GM21367 (cell line): ENCODE data around the gene HOXD9.

Experiments used
- ATAC-seq: cut with Tn5 transposase; IDR thresholded peaks from one replicate; pipeline ENCODE4 v1.9.1; 2021; ENCODE audit not compliant: unreplicated experiment

HOXD9 gene

GRCh38 chr2:176122683-176123410, at the start of gene HOXD9:
Gene HOXD9 (plus strand): TSS chr2:176122719. CDS start chr2:176122769, 50 bp downstream.
- no peak for ATAC-seq

- ATAC-seq, result no peak
Observed at GRCh38 chr2:176072951-176073904, 49.3 kb upstream of the HOXD9 start.

- no peak for ATAC-seq
Observed at GRCh38 chr2:176074919-176075425, 47.5 kb upstream of the HOXD9 start.

GRCh38 chr2:176075481-176075880, 47.0 kb upstream of the HOXD9 start:
- ATAC-seq, result no peak

GRCh38 chr2:176076063-176076462, 46.5 kb upstream of the HOXD9 start:
- no peak for ATAC-seq

GRCh38 chr2:176076796-176077195, 45.7 kb upstream of the HOXD9 start:
- no peak for ATAC-seq

- no peak for ATAC-seq
Observed at GRCh38 chr2:176078541-176079284, 43.8 kb upstream of the HOXD9 start.

- no peak for ATAC-seq
Observed at GRCh38 chr2:176079285-176079830, 43.2 kb upstream of the HOXD9 start.

GRCh38 chr2:176079831-176080539, 42.5 kb upstream of the HOXD9 start:
- ATAC-seq, result no peak

- ATAC-seq, result no peak
Observed at GRCh38 chr2:176080540-176081375, 41.8 kb upstream of the HOXD9 start.

GRCh38 chr2:176081376-176081836, 41.1 kb upstream of the HOXD9 start:
- no peak for ATAC-seq

GRCh38 chr2:176081837-176082524, 40.5 kb upstream of the HOXD9 start:
- no peak for ATAC-seq

- no peak for ATAC-seq
Observed at GRCh38 chr2:176082525-176082823, 40.0 kb upstream of the HOXD9 start.

- no peak for ATAC-seq
Observed at GRCh38 chr2:176082824-176083751, 39.4 kb upstream of the HOXD9 start.

- no peak for ATAC-seq
Observed at GRCh38 chr2:176083796-176084261, 38.7 kb upstream of the HOXD9 start, which contains the start of gene EVX2. Gene EVX2 (minus strand): TSS chr2:176083962. CDS start chr2:176083776, 186 bp downstream.

GRCh38 chr2:176084611-176085119, 37.9 kb upstream of the HOXD9 start:
- ATAC-seq, result no peak

GRCh38 chr2:176085120-176085788, 37.3 kb upstream of the HOXD9 start:
- no peak for ATAC-seq
